Measurements from ENCODE around the gene ABHD17A.
A peak's percentile ranks its signal among the peaks of the same experiment; 100 is the strongest.

ABHD17A gene

GRCh38 chr19:1836458-1837221, 48.7 kb downstream of the ABHD17A start:
- peak; percentile 93 for DNase-seq

- DNase-seq = no peak
These were observed 51.8 kb downstream of the ABHD17A start for GRCh38 chr19:1833540-1833939.

- no peak for DNase-seq
These were observed 53.1 kb downstream of the ABHD17A start for GRCh38 chr19:1832046-1832663.

- no peak for DNase-seq
These were observed 54.3 kb downstream of the ABHD17A start for GRCh38 chr19:1830978-1831377.

GRCh38 chr19:1830568-1830967, 54.7 kb downstream of the ABHD17A start:
- DNase-seq = no peak

DNA sequence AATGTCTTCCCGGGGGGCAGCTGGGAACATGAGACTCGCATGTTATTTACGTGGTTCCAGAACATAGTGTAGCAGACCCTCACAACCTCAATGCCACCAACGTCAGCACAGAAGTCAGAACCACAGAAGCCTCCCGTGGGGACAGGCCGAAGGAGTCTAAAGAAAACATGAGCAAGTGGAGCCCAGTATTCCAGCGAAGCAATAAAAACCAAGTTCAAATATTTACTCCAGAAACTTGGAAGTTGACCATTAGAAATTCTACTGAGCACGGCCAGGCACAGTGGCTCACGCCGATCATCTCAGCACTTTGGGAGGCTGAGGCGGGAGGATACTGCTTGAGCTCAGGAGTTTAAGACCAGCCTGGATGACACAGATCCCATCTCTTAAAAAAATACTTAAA, 55.3 kb downstream of the ABHD17A start:
- DNase-seq = no peak

DNA sequence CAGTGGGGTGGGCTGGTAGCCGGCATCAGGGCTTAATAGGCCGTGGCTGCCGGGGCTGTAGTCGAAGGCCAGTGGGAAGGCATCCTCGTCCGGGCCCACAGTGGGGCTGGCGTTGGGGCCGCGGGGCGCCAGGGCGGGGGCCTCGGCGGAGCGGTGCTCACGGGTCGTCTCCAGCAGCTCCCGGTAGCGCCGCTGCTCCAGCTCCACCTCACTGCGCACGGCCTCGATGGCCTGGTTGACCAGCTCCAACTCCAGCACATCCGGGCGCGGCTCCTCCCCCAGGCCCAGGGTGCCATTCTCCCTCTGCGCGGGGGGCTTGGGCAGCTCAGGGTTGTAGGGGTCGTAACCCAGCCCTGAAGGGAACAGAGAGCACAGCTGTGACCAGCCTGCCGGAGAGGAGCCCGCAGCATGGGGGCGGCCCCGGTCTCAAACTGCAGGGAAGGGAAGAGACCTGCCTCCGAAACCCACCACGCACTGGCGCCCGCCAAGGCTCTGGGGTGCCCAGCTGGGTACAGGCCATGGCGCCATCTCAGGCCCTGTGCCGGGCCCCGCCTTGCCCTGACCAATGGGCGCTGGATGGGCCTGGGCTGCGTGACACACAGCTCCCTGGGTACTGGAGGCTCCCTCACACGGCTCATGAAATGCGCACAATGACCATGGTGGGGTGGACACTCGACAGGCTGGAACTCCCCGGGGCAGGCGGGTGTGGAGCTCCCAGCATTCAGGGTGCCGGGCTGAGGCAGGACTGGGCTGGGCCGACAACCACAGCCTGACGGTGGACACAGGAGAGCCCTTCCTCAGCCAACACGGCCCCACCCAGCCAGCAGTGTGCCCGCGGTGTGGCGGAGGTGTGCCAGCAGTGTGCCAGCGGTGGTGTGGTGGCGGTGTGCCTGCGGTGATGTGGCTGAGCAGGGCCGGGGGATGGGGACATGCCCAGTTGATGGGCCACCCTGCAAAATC, 56.7 kb downstream of the ABHD17A start:
- DNase-seq = no peak

GRCh38 chr19:1827566-1828278, 57.6 kb downstream of the ABHD17A start:
- no peak for DNase-seq
